GM19468 (cell line): Measurements from ENCODE around the gene AP4M1.
"Not testable (repeated sequence)": the region's sequence is repeated elsewhere in the genome, so short reads cannot be mapped to it uniquely, and the experiment has no call there.

Experiments
- ATAC-seq: cut with Tn5 transposase; IDR thresholded peaks from one replicate; pipeline ENCODE4 v1.9.1; 2021; ENCODE audit warnings: mild to moderate bottlenecking, moderate library complexity, moderate number of reproducible peaks; ENCODE audit not compliant: unreplicated experiment; ENCODE audit errors: extremely low read depth

AP4M1 gene

GRCh38 chr7:100127866-100128636, 26.6 kb downstream of the AP4M1 start:
- ATAC-seq = no peak

GRCh38 chr7:100128637-100128963, 27.2 kb downstream of the AP4M1 start:
- no peak for ATAC-seq

GRCh38 chr7:100130220-100130607, 28.8 kb downstream of the AP4M1 start:
- not testable (repeated sequence) for ATAC-seq

- ATAC-seq = no peak
These were observed 29.4 kb downstream of the AP4M1 start for GRCh38 chr7:100130608-100131453.

DNA sequence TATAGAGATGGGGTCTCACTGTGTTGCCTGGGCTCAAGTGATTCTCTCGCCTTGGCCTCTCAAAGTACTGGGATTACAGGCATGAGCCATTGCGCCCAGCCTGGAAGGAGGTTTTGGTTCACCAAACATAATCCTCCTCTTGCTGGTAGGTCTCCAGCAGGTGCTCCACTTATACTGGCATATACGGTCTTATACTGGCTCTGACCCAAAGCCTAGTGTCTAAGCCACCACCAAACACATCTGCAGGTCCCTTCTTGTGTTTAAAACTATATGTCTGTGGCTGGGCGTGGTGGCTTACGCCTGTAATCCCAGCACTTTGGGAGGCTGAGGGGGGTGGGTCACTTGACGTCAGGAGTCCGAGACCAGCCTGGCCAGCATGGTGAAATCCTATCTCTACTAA, 30.7 kb downstream of the AP4M1 start:
- no peak for ATAC-seq

DNA sequence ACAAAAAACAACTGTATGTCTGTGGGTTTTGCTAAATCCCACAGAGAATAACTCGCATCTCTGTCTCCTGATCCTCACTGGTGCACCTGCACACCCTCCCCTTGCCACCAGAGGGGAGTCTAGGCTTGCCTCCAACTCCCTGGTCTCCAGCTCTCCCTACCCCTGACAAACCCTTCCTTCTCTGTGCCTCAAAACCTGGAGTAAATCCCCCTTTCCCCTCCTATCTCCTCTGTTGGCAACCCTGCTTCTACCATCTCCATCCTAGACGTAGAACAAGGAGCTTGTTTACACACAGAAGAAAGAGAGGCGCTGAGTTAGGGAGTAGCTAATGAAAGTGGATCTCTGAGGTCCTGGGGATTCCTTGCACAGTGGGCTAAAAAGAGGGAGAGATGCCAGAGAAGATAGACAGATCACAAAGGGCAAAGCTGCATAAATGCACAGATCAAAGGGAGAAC, 31.3 kb downstream of the AP4M1 start:
- ATAC-seq = no peak

DNA sequence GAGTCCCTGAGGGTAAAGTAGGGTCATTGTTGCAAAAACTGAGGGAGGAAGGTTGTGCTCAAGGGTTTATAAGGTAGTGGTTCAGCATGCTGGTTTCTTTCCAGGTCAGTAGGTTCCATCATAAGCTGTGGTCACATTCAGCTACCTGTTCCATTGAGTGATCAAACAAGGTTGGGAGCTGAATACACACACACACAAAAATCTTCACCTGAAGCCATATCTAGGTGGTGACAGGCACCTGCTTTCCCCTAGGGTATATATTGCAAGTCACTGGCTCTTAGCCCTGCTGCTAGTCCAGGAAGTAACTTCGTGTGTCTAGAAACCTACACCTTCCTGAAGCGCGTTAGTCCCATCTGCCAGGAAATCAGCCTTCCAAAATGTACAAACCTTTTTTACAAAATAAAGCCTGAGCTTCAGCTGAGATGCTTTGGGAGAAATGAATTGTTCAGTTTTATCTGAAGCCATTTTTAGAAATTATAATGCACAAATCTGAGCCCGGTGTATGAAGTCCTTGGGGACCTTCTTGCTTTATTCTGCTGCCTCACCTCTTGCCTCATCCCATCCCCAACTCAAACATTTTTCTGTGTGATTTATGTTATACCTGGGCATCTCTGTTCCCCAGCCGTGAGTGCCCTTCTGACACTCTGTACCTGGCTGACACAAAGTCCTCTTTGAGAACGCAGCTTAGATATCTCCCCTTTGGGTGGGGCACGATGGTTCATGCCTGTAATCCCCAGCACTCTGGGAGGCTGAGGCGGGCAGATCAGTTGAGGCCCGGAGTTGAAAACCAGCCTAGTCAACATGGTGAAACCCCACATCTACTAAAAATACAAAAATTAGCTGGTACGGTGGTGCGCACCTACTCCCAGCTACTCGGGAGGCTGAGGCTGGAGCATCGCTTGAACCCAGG, 36.7 kb downstream of the AP4M1 start:
- ATAC-seq = no peak

GRCh38 chr7:100141555-100141949, 40.1 kb downstream of the AP4M1 start:
- ATAC-seq = no peak

- ATAC-seq = no peak
These were observed 41.0 kb downstream of the AP4M1 start for GRCh38 chr7:100142461-100142860.

GRCh38 chr7:100146350-100146749, 44.9 kb downstream of the AP4M1 start:
- ATAC-seq = not testable (repeated sequence)

- ATAC-seq = no peak
These were observed 45.8 kb downstream of the AP4M1 start for GRCh38 chr7:100147278-100147677.

- ATAC-seq = no peak
These were observed 46.7 kb downstream of the AP4M1 start for GRCh38 chr7:100148225-100148558.

DNA sequence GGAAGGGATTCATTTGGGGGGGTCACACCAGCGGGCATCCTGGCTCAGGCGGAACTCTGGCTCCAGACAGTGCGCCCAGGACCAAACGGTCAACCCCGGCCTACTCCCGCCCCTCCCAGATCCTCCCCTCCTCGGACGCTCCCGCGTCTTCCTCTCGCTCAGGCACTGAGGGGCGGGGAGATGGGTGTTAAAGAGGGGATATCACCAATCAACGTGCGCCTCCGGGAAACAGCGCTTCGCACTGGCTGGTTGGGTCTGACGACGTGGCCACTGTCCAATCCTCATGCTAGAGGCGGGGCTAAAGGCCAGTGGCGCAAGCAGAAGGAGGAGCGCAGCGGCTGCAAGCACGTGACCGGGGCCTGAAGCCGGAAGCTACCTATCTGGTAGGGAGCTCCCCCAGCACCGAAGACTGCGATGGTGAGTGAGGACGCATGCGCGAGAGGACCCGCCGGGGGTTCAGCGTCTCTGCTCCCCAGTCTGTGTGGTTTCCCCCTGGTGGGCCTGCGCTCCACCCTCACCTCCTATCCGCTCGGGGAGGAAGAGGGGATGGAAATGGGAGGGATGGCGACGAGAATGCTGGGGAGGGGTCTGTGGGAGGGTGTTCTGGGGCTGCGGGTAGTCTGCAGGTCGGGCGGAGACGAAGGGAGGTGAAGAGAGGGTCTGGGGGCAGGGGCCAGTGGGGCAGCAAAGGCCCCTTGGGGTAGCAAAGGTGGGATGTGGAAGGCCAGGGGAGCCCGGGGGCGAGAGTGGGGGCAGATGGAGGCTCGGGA, 47.3 kb downstream of the AP4M1 start, which contains the start of gene LAMTOR4:
LAMTOR4 (plus strand) TSS at position 360 of the 770 bp plus-strand sequence; CDS start at position 415, 55 bp downstream.
- ATAC-seq = peak; percentile 96

DNA sequence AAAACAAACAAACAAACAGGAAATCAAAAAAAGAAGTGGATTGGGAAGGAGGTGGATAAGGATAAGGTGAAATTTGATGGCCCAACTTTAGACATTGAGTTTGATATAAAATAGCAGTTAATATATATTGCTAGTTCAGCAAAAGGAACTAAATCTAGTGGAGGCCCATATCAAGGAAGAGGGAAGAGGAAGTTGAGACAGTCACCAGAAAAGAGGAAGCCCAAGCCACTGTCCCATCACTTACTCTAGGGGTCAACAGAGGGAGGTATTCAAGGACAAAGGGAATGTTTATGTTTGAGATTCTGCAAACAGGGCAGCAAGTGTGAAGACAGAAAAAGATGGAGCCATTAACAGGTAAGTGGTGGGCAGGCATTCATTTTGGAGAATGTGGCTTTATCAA, 51.0 kb downstream of the AP4M1 start:
- no peak for ATAC-seq

DNA sequence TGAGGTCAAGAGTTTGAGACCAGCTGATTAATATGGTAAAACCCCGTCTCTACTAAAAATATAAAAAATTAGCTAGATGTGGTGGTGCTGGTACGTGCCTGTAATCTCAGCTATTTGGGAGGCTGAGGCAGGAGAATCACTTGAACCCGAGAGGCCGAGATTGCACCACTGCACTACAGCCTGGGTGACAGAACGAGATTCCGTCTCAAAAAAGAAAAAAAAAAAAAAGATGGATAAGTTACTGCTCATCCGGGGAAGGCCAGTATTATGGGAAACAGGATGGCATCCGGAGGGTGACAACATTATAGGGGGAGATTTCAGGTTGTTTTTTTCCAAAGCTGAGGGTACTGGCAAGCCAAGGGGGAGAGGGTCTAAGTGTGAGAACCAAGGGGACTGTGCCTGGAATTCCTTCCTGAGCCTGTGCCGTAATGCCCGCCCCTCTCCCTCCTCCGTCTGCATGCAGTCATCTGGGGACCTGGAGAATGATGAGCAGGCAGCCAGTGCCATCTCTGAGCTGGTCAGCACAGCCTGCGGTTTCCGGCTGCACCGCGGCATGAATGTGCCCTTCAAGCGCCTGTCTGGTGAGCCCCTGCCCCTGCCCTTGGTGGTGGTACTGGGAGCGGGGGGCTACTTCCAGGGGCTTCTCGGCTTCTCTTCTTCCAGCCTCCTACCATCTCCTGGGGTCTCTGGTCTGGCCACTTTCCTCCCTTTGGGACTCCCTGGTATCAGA, 51.7 kb downstream of the AP4M1 start:
- no peak for ATAC-seq

- ATAC-seq = no peak
These were observed 52.5 kb downstream of the AP4M1 start for GRCh38 chr7:100153708-100154535.

- ATAC-seq = no peak
These were observed 53.4 kb downstream of the AP4M1 start for GRCh38 chr7:100154651-100155491.
